Prostate gland (tissue), 2 donors: ENCODE measurements around the gene DBX1.

ENCODE experiments used
- CTCF ChIP-seq, 4 experiments: fragments of 200-600 bp in 2 of 4; fragments of 450-650 bp in 2 of 4; sonication (generic) in 2 of 4; IDR thresholded peaks; 1 replicate in 3 of 4; 2 replicates in 1 of 4; pipeline ENCODE4 v1.5.1; 2016 to 2019; ENCODE audit warnings: antibody characterized with exemption in 4 of 4, mild to moderate bottlenecking in 2 of 4, moderate library complexity in 2 of 4
- POLR2A ChIP-seq: fragments of 450-650 bp; IDR thresholded peaks from one replicate; pipeline ENCODE4 v1.6.1; 2016; ENCODE audit warnings: antibody characterized with exemption, mild to moderate bottlenecking
- POLR2AphosphoS5 ChIP-seq: sonication (generic); formaldehyde crosslinking; IDR thresholded peaks from one replicate; pipeline ENCODE4 v1.6.1; 2017; ENCODE audit warnings: antibody characterized with exemption

- no peak for TF ChIP-seq POLR2A
- no peak for TF ChIP-seq CTCF (IDR thresholded peaks at IDR 0.05)
- no peak for TF ChIP-seq POLR2AphosphoS5
Observed at GRCh38 chr11:20157728-20158127, 2.5 kb downstream of the DBX1 start.
